Mucosa of descending colon (tissue), 3 donors: ENCODE data around the gene ALDH1A1. TPM values are rescaled to one million over a fixed set of nuclear protein-coding genes. Genes with fewer than 3 reads are reported as not detected.

Experiments
- ATAC-seq: fragments of 200-7000 bp; cut with Tn5 transposase; one replicate; pipeline ENCODE4 v1.9.1; 2020; ENCODE audit warnings: mild to moderate bottlenecking, moderate library complexity
- DNase-seq, 3 donors: peaks; one replicate each; pipeline ENCODE4 v3.0.0-alpha.2; 2020
- H3K36me3 ChIP-seq: fragments of 200-600 bp; one replicate; pipeline ENCODE4 v1.8.0; 2021; ENCODE audit warnings: low read depth, mild to moderate bottlenecking
- H3K4me1 ChIP-seq: fragments of 200-600 bp; one replicate; pipeline ENCODE4 v1.8.0; 2021; ENCODE audit warnings: low read depth, mild to moderate bottlenecking
- H3K4me3 ChIP-seq: fragments of 200-600 bp; one replicate; pipeline ENCODE4 v1.8.0; 2021; ENCODE audit warnings: mild to moderate bottlenecking
- H3K9me3 ChIP-seq: fragments of 200-600 bp; one replicate; pipeline ENCODE4 v1.8.0; 2021; ENCODE audit warnings: mild to moderate bottlenecking
- CTCF ChIP-seq: fragments of 200-600 bp; IDR thresholded peaks from one replicate; pipeline ENCODE4 v1.8.0; 2022; ENCODE audit warnings: antibody characterized with exemption, mild to moderate bottlenecking
- intact Hi-C, 2 donors: fragments of 100-400 bp; cut with DNase I in 1 of 2; cut with micrococcal nuclease in 1 of 2; formaldehyde crosslinking; loops; one replicate each; pipeline versions ENCODE4 v1.11.0 to v1.11.1; 2022; cut with DNase I, micrococcal nuclease
- total RNA-seq, 3 donors: library from RNA; stranded (reverse); fragmentation: NEBNext Ultra II Directional in 2 of 3; extraction: Animal tissue kit (Norgen Biotek cat#: 25700) in 2 of 3; gene quantifications; one replicate each; pipeline versions ENCODE4 v1.2.1 to v1.2.4, GENCODE V29; 2021 to 2023
- donor health status: DM: no; HTN: no; CAD: no; lungs with moderate emphysema.
- donor health status: DM: no; HTN: no; CAD: no.
- donor health status: DM: no; HTN: yes; CAD: no.

The ALDH1A1 gene
- total RNA-seq, 3 donors from 2014 or later: 72.9 to 173 (median 84.1) TPM

GRCh38 chr9:72982146-72982799 is 29.4 kb upstream of the ALDH1A1 start:
- Histone ChIP-seq H3K36me3 (no peaks in the 10 kb centered on the region), H3K9me3 (no peaks in the 10 kb centered on the region), H3K4me3 (no peak overlapping the region), H3K4me1 (peaks cover 17% of the 10 kb centered on the region)
- TF ChIP-seq CTCF: no peak
- ATAC-seq: no peak
- DNase-seq: no peak
- intact Hi-C loops: no loop called here

- Histone ChIP-seq H3K4me3 (no peak overlapping the region), H3K9me3 (no peaks in the 10 kb centered on the region), H3K36me3 (no peaks in the 10 kb centered on the region), H3K4me1 (peaks cover 17% of the 10 kb centered on the region)
- DNase-seq (no peak), ATAC-seq (no peak)
- no peak for TF ChIP-seq CTCF
- intact Hi-C loops: no loop called here
Observed at GRCh38 chr9:72981433-72981832, 28.6 kb upstream of the ALDH1A1 start.

GRCh38 chr9:72980600-72981265 is 27.9 kb upstream of the ALDH1A1 start:
- H3K36me3 ChIP-seq: no peaks in the 10 kb centered on the region
- TF ChIP-seq CTCF: no peak
- no peak overlapping the region for H3K4me3 ChIP-seq
- intact Hi-C loops: no loop called here
- no peaks in the 10 kb centered on the region for H3K9me3 ChIP-seq
- DNase-seq: no peak
- H3K4me1 ChIP-seq: peaks cover 11% of the 10 kb centered on the region
- ATAC-seq: no peak

GRCh38 chr9:72980183-72980582 is 27.3 kb upstream of the ALDH1A1 start:
- H3K9me3 ChIP-seq: no peaks in the 10 kb centered on the region
- H3K36me3 ChIP-seq: no peaks in the 10 kb centered on the region
- ATAC-seq: no peak
- no peak overlapping the region for H3K4me3 ChIP-seq
- intact Hi-C loops: no loop called here
- TF ChIP-seq CTCF: no peak
- no peak for DNase-seq
- peaks cover 6% of the 10 kb centered on the region for H3K4me1 ChIP-seq

- ATAC-seq (peak; percentile 11), DNase-seq (no peak)
- no peak for TF ChIP-seq CTCF
- intact Hi-C loops: no loop called here
- H3K4me3 ChIP-seq: no peak overlapping the region
- H3K36me3 ChIP-seq: no peaks in the 10 kb centered on the region
- no peaks in the 10 kb centered on the region for H3K9me3 ChIP-seq
- peaks cover 1% of the 10 kb centered on the region for H3K4me1 ChIP-seq
Observed at GRCh38 chr9:72979405-72980100, 26.7 kb upstream of the ALDH1A1 start.
